Posterior vena cava (tissue), 2 donors: ENCODE measurements around the gene NKPD1. TPM values are rescaled to one million over a fixed set of nuclear protein-coding genes. Genes with fewer than 3 reads are reported as not detected.

Experiments
- DNase-seq: peaks from one replicate; pipeline ENCODE4 v3.0.0-alpha.2; 2020; ENCODE audit warnings: low spot score
- intact Hi-C, 2 donors: fragments of 100-400 bp; cut with DNase I; formaldehyde crosslinking; loops; one replicate each; pipeline versions ENCODE4 v1.14.1 to v1.14.2; 2022 to 2023
- long read RNA-seq, 2 donors: library from polyadenylated mRNA; unstranded; transcript quantifications; one replicate each; pipeline ENCODE4 v2.0.0, GENCODE V29; 2020 to 2021
- total RNA-seq, 2 donors: library from RNA; stranded (reverse); fragmentation: NEBNext Ultra II Directional; extraction: Animal tissue kit (Norgen Biotek cat#: 25700); gene quantifications; one replicate each; pipeline ENCODE4 v1.2.1, GENCODE V29; 2021
- donor health status: DM: yes; HTN: yes; CAD: no.
- donor health status: DM: yes; HTN: yes; CAD: no.

NKPD1 gene, protein sequence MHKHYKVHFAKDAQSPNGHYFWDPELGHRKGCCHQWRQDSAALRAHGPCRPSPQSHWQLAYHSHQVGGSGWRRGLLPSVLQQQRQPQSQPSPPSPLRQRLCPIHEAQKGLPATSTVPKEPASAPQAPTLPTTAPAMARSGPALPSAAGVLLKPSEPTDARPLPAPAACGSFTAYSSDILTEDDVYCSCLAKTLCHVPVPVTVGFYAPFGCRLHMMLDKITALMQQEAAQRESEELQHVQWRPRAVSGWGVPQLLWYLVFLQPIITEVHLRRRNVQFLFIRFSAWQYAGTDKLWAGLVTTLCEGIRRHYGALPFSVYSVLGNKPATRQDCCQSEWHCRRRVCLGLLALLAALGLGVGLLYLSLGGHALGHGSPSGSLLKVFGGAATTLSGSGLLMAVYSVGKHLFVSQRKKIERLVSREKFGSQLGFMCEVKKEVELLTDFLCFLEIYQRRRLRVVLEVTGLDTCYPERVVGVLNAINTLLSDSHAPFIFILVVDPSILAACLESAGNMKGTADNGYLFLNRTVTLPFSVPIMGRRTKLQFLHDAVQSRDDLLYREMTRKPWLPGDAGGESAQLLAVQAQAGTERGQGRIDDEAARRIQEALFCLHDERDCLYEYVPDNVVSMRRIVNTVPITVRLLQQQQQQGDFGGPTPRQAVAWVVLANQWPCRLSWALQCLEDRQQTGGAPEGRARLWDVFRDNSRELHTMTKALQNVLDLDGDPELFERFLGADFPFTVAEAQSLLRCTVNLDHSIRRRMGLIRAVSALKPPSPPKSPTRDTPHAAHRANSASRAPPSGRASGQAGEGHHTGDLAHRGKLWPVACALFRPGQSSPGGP
- not detected for total RNA-seq
- long read RNA-seq, donor 1: 0 reads
- long read RNA-seq, donor 2: 0 reads

GRCh38 chr19:45160870-45161737 is at the start of gene NKPD1:
TSS of gene NKPD1 (minus strand) at chr19:45160982. CDS start at chr19:45160150, 832 bp downstream.
- intact Hi-C loops: loop anchor here in 1 of 2 donors (10.0 kb wide), 1 partner anchor 174 kb away; no protein-coding TSS in a partner anchor

GRCh38 chr19:45206328-45206727 is 45.5 kb upstream of the NKPD1 start:
- intact Hi-C loops: no loop called here

More at GRCh38 chr19:45160870-45161737, at the start of gene NKPD1:
- no peak for DNase-seq

GRCh38 chr19:45205810-45206209 is 45.0 kb upstream of the NKPD1 start:
- DNase-seq: no peak
- intact Hi-C loops: no loop called here

More at GRCh38 chr19:45206328-45206727, 45.5 kb upstream of the NKPD1 start:
- no peak for DNase-seq

DNA sequence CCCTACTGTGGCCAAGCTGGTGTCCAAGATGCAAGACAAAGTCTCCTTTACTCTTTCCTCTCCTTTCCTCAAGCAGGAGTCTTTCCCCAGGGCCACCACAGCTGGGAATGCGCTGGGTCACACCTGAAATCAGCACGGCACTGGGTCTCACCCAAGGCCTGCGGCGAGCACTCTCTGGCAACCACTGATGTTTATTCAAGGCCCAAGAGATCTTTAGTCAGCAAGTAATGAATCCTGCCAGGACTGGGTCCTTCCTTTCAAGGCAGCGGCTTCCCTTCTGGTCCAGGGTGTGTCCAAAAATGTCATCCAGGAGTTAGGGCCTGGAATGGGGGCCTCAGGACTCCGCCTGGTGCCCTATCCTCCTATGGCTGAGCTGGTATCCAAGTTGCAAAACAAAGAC is 41.9 kb upstream of the NKPD1 start:
- intact Hi-C loops: no loop called here
- DNase-seq: no peak

DNA sequence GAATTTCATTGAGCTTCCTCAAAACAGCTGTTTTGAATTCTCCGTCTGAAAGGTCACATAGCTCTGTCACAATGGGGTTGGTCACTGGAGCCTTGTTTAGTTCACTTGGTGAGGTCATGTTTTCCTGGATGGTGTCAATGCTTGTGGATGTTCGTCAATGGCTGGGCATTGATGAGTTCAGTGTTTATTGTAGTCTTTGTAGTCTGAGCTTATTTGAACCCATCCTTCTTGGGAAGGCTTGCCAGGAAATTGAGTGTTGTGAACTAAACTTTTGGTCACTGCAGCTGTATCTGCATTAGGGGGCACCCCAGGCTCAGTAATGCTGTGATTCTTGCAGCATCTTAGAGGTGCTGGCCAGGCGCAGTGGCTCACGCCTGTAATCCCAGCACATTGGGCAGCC is 39.8 kb upstream of the NKPD1 start:
- DNase-seq: no peak
- intact Hi-C loops: no loop called here

- intact Hi-C loops: no loop called here
- no peak for DNase-seq
These were observed 35.0 kb upstream of the NKPD1 start for GRCh38 chr19:45195764-45196163.

DNA sequence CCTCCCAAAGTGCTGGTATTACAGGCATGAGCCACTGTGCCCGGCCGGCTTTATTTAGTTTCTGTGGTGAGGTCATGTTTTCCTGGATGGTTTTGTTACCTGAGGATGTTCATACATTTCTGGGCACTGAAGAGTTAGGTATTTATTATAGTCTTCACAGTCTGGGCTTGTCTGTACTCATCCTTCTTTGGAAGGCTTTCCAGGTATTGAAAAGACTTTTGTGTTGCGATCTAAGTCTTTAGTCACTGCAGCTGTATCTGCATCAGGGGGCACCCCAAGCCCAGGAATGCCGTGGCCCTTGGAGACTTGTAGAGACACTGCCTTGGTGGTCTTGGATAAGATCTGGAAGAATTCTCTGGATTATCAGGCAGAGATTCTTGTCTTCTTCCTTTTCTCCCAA is 30.6 kb upstream of the NKPD1 start:
- intact Hi-C loops: no loop called here
- DNase-seq: no peak

DNA sequence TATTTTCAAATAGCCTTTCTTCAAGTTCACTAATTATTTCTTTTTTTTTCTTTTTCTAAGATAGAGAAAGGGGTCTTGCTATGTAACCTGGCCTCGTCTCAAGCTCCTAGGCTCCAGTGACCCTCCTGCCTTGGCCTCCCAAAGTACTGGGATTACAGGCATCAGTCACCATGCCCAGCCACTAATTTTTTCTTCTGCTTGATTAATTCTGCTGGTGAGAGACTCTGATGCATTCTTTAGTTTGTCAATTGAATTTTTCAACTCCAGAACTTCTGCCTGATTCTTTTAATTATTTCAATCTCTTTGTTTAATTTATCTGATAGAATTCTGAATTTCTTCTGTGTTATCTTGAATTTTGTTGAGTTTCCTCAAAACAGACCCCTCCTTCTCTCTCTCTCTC is 29.2 kb upstream of the NKPD1 start:
- intact Hi-C loops: no loop called here
- no peak for DNase-seq

- intact Hi-C loops: no loop called here
These were observed 26.8 kb upstream of the NKPD1 start for GRCh38 chr19:45187421-45188100.

GRCh38 chr19:45186509-45187334 is 25.9 kb upstream of the NKPD1 start:
- intact Hi-C loops: no loop called here
- no peak for DNase-seq

More at GRCh38 chr19:45187421-45188100, 26.8 kb upstream of the NKPD1 start:
- no peak for DNase-seq

DNA sequence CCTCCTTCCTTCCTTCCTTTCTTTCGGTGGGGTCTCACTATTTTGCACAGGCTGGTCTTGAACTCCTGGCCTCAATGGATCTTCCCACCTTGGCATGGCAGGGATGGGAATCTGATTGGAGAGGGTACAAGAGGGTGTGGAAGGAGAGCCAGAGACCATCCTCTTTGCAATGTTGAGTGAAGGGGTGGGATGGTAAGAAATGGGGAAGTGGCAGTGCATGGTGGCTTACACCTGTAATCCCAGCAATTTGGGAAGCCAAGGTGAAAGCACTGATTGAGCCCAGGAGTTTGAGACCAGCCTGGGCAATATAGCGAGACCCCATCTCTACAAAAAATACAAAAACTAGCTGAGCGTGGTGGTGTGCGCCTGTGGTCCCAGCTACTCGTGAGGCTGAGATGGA is 23.3 kb upstream of the NKPD1 start:
- no peak for DNase-seq
- intact Hi-C loops: no loop called here

GRCh38 chr19:45182758-45183157 is 22.0 kb upstream of the NKPD1 start:
- intact Hi-C loops: no loop called here

GRCh38 chr19:45180936-45181335 is 20.2 kb upstream of the NKPD1 start:
- DNase-seq: no peak
- intact Hi-C loops: no loop called here

More at GRCh38 chr19:45182758-45183157, 22.0 kb upstream of the NKPD1 start:
- no peak for DNase-seq

DNA sequence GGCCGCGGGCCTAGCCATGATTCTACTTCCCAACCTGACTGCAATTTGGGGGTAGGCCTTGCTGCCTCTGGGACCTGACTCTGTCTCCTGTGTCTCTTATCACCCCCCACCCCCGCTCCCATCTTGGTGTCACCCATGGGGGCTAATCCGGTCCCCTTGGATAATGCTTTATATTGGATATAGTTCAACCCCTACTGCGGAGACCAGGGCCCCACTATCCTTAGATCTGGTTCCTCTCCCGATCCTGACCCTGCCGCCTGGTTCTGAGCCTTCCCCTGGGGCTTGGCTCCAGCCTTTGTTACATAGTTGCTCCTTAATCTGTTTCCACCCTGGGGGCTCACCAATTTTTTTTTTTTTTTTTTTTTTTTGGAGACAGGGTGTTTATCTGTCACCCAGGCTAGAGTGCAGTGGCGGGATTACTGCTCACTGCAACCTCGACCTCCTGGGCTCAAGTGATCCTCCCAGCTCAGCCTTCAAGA is 19.1 kb upstream of the NKPD1 start:
- intact Hi-C loops: no loop called here
- DNase-seq: no peak

DNA sequence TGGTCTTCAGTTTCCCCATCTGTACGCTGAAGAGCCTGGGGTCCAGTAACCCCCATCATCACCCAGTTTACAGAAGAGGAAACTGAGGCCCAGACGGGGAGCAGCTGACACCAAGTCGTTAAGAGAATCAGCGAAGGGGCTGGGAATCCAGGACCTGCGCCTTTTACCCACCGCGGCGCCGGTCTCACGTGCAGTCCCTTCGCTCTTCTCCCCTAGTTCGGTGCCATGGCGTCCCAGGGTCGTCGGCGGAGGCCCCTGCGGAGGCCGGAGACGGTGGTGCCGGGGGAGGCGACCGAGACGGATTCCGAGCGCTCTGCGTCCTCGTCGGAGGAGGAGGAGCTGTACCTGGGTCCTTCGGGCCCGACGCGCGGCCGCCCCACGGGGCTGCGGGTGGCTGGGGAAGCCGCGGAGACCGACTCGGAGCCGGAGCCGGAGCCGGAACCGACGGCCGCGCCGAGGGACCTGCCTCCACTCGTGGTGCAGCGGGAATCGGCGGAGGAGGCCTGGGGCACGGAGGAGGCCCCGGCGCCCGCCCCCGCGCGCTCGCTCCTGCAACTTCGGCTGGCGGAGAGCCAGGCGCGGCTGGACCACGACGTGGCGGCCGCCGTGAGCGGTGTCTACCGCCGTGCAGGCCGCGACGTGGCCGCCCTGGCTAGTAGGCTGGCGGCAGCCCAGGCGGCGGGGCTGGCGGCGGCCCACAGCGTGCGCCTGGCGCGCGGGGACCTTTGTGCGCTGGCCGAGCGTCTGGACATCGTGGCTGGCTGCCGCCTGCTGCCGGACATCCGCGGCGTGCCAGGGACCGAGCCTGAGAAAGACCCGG is 18.5 kb upstream of the NKPD1 start:
- no peak for DNase-seq
- intact Hi-C loops: no loop called here

DNA sequence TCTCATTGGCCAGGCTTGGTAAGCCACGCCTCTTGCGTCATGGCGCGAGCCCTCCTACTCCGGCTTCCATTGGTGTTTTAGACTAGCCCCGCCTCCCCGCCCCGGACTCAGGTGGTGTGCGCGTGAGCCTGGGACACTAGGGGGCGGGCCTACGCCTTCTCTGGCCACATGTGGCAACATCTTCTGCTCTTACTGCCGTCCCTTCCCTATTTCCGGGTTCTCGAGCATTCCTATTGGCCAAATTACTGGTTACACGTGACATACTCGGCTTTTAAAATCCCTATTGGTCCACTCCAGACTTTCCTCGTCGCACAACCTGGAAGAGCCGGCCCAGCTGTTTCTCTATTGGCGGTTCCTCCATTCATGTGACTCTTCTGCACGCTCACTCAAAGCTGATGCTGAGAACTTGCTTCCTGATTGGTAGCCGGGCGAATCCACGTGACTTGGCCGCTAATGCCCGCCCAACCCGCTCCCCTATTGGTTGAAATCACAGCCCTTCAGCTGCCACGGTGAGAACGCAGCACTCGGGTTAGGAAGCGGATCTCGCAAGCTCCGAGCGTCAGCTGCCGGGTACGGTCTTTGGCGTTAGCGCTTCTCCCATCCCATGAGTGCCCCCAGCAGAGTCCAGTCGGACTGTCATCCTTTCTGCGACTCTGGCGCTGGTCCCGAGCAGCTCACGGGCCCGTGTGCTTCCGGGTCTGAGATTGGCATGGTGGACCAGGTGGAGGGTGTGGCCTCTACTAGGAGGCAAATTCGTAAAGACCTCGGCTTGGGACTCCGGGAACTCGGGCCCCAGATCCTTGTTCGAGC is 17.7 kb upstream of the NKPD1 start, which contains the start of gene BLOC1S3:
BLOC1S3 (plus strand) TSS at position 523 of the 810 bp plus-strand sequence. CDS start 513 bp downstream, outside the sequence.
- DNase-seq: peak; percentile 100
- intact Hi-C loops: no loop called here
